ENCODE results near the gene CATSPERZ.

DNA sequence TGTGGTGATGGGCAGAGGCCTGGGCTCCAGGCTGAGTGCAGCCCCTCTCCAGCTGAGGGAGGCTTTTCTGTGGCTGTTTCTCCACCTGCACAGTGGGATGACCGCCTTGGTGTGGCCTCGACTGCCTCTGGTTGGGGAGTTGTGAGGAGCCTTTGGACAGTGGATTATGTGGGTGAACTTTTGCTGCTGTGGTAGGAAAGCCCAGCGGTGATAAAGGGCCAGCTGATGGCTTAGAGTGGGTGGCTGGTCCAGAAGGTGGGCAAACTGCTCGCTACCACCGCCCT is 3.8 kb downstream of the CATSPERZ start:
- no peak for TF ChIP-seq YY1 (IDR thresholded peaks at IDR 0.05; ENCODE audit: insufficient read depth, insufficient replicate concordance, low read depth, low read length)
- TF ChIP-seq ZNF274 (CRISPR knock-in tag; IDR thresholded peaks at IDR 0.05) = no peak
- TF ChIP-seq MBNL3 (CRISPR knock-in tag; conservative IDR thresholded peaks at IDR 0.05) = no peak
- TF ChIP-seq, protein P1, sequence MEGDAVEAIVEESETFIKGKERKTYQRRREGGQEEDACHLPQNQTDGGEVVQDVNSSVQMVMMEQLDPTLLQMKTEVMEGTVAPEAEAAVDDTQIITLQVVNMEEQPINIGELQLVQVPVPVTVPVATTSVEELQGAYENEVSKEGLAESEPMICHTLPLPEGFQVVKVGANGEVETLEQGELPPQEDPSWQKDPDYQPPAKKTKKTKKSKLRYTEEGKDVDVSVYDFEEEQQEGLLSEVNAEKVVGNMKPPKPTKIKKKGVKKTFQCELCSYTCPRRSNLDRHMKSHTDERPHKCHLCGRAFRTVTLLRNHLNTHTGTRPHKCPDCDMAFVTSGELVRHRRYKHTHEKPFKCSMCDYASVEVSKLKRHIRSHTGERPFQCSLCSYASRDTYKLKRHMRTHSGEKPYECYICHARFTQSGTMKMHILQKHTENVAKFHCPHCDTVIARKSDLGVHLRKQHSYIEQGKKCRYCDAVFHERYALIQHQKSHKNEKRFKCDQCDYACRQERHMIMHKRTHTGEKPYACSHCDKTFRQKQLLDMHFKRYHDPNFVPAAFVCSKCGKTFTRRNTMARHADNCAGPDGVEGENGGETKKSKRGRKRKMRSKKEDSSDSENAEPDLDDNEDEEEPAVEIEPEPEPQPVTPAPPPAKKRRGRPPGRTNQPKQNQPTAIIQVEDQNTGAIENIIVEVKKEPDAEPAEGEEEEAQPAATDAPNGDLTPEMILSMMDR (CRISPR knock-in tag; IDR thresholded peaks at IDR 0.05) = no peak
- TF ChIP-seq HNF4A (CRISPR knock-in tag; IDR thresholded peaks at IDR 0.05) = no peak
- no peak for TF ChIP-seq ZNF674 (CRISPR knock-in tag; IDR thresholded peaks at IDR 0.05; ENCODE audit: low read depth)
- TF ChIP-seq SP1 (IDR thresholded peaks at IDR 0.05) = no peak
- TF ChIP-seq SP1 (CRISPR knock-in tag; IDR thresholded peaks at IDR 0.05) = no peak

Measured in HepG2 (cell line).